ENCODE results near the gene QRSL1. TPM values are rescaled to one million over a fixed set of nuclear protein-coding genes. Genes with fewer than 3 reads are reported as not detected.

The QRSL1 gene
- total and polyA plus RNA-seq, 9 of the 15 experiments (the other 6 are each of a cell fraction or from before 2014, with no cell fraction given) = 14.6 to 31.5 (median 23.0) TPM

DNA sequence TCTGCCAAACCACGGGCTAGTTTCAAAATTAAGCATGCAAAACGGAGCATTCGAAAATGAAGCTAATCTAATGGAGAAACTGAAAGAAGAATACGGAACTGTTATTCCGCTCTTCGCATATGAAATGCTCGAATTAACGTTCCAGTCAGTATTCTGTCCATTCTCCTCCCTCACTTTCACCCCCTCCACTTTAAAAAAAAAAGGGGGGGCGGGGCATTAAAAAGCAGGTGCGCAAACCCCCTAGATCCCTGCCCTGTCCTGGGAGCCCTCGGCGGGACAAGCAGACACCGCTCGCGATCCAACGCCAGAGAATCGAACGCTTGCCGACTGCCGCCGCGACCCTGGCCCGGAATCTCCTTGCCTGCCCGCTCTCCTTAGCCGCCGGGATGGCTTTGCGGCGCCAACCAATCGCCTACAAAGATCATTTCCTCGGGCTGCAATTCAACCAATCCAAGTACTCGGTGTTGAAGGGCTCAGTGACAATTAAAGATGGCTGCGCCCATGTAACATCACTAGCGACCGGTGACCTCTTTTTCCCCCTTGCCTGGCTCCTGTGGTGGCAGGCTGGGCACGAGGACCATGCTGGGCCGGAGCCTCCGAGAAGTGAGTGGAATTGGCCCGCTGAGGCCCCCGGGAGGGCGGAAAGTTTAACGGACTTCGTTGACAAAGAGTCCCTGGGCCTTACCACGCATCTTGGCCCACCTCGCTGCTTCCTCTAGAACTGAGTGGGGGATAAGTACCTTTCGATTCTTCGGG is at the start of gene QRSL1, which contains the start of gene RTN4IP1 (continued):
- TF ChIP-seq, protein P1, sequence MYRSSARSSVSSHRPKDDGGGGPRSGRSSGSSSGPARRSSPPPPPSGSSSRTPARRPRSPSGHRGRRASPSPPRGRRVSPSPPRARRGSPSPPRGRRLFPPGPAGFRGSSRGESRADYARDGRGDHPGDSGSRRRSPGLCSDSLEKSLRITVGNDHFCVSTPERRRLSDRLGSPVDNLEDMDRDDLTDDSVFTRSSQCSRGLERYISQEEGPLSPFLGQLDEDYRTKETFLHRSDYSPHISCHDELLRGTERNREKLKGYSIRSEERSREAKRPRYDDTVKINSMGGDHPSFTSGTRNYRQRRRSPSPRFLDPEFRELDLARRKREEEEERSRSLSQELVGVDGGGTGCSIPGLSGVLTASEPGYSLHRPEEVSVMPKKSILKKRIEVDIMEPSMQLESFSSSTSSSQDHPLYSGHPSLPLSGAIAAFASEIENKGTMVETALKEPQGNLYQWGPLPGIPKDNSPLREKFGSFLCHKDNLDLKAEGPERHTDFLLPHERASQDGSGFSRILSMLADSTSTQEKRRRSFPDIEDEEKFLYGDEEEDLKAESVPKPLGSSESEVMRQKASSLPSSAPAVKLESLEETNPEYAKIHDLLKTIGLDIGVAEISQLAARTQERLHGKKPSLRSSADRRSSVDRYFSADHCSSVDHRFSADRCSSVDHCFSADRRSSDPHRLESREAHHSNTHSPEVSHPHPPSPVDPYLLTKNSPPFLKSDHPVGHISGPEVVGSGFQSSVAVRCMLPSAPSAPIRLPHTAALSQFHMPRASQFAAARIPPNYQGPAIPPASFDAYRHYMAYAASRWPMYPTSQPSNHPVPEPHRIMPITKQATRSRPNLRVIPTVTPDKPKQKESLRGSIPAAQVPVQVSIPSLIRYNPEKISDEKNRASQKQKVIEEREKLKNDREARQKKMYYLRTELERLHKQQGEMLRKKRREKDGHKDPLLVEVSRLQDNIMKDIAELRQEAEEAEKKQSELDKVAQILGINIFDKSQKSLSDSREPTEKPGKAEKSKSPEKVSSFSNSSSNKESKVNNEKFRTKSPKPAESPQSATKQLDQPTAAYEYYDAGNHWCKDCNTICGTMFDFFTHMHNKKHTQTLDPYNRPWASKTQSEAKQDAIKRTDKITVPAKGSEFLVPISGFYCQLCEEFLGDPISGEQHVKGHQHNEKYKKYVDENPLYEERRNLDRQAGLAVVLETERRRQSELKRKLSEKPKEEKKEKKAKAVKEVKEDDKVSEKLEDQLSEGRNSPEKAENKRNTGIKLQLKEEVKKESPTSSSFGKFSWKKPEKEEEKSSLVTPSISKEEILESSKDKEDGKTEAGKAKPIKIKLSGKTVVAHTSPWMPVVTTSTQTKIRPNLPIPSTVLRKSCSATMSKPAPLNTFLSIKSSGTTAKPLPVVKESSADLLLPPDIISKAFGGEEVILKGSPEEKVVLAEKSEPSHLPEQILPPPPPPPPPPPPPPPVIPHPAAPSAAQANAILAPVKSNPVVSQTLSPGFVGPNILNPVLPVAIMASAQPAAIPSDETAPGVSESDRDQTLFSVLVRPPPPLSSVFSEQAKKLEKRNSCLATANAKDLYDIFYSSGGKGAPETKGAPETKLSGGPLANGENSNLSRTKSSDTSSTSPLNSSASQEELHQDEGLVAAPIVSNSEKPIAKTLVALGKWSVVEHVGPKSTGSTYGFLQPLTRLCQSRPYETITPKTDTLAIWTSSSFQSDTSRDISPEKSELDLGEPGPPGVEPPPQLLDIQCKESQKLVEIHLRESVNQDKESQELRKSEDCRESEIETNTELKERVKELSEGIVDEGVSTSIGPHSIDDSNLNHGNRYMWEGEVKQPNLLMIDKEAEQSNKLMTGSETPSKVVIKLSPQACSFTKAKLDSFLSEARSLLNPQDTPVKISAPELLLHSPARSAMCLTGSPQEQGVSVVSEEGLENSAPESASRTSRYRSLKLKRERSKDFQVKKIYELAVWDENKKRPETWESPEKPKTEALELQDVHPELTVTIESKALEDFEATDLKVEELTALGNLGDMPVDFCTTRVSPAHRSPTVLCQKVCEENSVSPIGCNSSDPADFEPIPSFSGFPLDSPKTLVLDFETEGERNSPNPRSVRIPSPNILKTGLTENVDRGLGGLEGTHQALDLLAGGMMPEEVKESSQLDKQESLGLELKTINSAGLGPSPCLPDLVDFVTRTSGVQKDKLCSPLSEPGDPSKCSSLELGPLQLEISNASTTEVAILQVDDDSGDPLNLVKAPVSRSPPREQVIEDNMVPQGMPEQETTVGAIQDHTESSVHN (IDR thresholded peaks at IDR 0.05; ENCODE audit: borderline replicate concordance in 1 of 2, low read depth in 1 of 2) = no peak
- TF ChIP-seq TEAD4 (IDR thresholded peaks at IDR 0.05; ENCODE audit: low read length) = no peak; the same call in 1 of the 2 replicates
- no peak for TF ChIP-seq TEAD4 (CRISPR knock-in tag; IDR thresholded peaks at IDR 0.05; ENCODE audit: borderline replicate concordance)
- peak; percentile 49 for TF ChIP-seq KDM5B (IDR thresholded peaks at IDR 0.05; ENCODE audit: insufficient replicate concordance, low read depth, low read length)
- TF ChIP-seq CBX5 (IDR thresholded peaks at IDR 0.05; ENCODE audit: borderline replicate concordance, low read depth) = no peak
- no peak for TF ChIP-seq MBD1 (CRISPR knock-in tag; IDR thresholded peaks at IDR 0.05)
- no peak for TF ChIP-seq RBM22 (IDR thresholded peaks at IDR 0.05; ENCODE audit: low read depth, low read length, poor library complexity, severe bottlenecking)
- peak; percentile 31; the same call in 1 of the 2 replicates for TF ChIP-seq RB1 (IDR thresholded peaks at IDR 0.05; ENCODE audit: low read depth)
- TF ChIP-seq GATA2 (CRISPR knock-in tag; IDR thresholded peaks at IDR 0.05) = no peak
- TF ChIP-seq ZKSCAN8 (CRISPR knock-in tag; IDR thresholded peaks at IDR 0.05) = no peak
- TF ChIP-seq FOXP1 (CRISPR knock-in tag; IDR thresholded peaks at IDR 0.05) = no peak
- TF ChIP-seq RFX7 (CRISPR knock-in tag; IDR thresholded peaks at IDR 0.05) = no peak
- TF ChIP-seq MAFF (IDR thresholded peaks at IDR 0.05; ENCODE audit: low read length) = no peak
- TF ChIP-seq ZNF184 (CRISPR knock-in tag; IDR thresholded peaks at IDR 0.05) = no peak
- no peak for TF ChIP-seq ELF1 (tag; IDR thresholded peaks at IDR 0.05)
- TF ChIP-seq SMC3 (conservative IDR thresholded peaks at IDR 0.05; ENCODE audit: insufficient read depth, low read depth, low read length) = no peak
- TF ChIP-seq BCOR (IDR thresholded peaks at IDR 0.05) = no peak
- no peak for TF ChIP-seq ZC3H8 (IDR thresholded peaks at IDR 0.05)
- TF ChIP-seq RBFOX2 (IDR thresholded peaks at IDR 0.05; ENCODE audit: low read depth, low read length) = peak; percentile 84
- TF ChIP-seq EP300 (IDR thresholded peaks at IDR 0.05; ENCODE audit: low read length) = no peak
- no peak for TF ChIP-seq TFAM (CRISPR knock-in tag; conservative IDR thresholded peaks at IDR 0.05)

All from K562 (cell line).